Upper lobe of right lung (tissue), 1 donor: ENCODE results near the gene RBBP4. TPM values are rescaled to one million over a fixed set of nuclear protein-coding genes. Genes with fewer than 3 reads are reported as not detected.
A peak's percentile ranks its signal among the peaks of the same experiment; 100 is the strongest.

ENCODE experiments used
- ATAC-seq: fragments of 200-7000 bp; cut with Tn5 transposase; one replicate; pipeline ENCODE4 v1.9.1; 2020; ENCODE audit warnings: mild to moderate bottlenecking, moderate library complexity
- DNase-seq: peaks from one replicate; pipeline ENCODE4 v3.0.0-alpha.2; 2020
- H3K27ac ChIP-seq: fragments of 200-600 bp; one replicate; pipeline ENCODE4 v1.8.0; 2022
- H3K27me3 ChIP-seq: fragments of 200-600 bp; one replicate; pipeline ENCODE4 v1.8.0; 2022; ENCODE audit warnings: mild to moderate bottlenecking
- H3K36me3 ChIP-seq: fragments of 200-600 bp; one replicate; pipeline ENCODE4 v1.8.0; 2022
- H3K4me1 ChIP-seq: fragments of 200-600 bp; one replicate; pipeline ENCODE4 v1.8.0; 2022
- H3K4me3 ChIP-seq: fragments of 200-600 bp; one replicate; pipeline ENCODE4 v1.8.0; 2022; ENCODE audit warnings: mild to moderate bottlenecking
- H3K9me3 ChIP-seq: fragments of 200-600 bp; one replicate; pipeline ENCODE4 v1.8.0; 2022
- CTCF ChIP-seq: fragments of 200-600 bp; IDR thresholded peaks from one replicate; pipeline ENCODE4 v1.8.0; 2022; ENCODE audit warnings: antibody characterized with exemption
- intact Hi-C: fragments of 100-400 bp; cut with DNase I; formaldehyde crosslinking; loops from one replicate; pipeline ENCODE4 v1.11.0; 2022
- long read RNA-seq: library from polyadenylated mRNA; unstranded; transcript quantifications from one replicate; pipeline ENCODE4 v2.0.0, GENCODE V29; 2021
- total RNA-seq: library from RNA; stranded (reverse); fragmentation: NEBNext Ultra II Directional; extraction: Animal tissue kit (Norgen Biotek cat#: 25700); gene quantifications from one replicate; pipeline ENCODE4 v1.2.1, GENCODE V29; 2021
- donor health status: DM: no; HTN: yes; CAD: no; lungs with severe emphysema.

The RBBP4 gene
- 156 TPM for total RNA-seq
- long read RNA-seq, full-length matches to known transcripts: 151 of 175 reads
- long read RNA-seq, partial matches to known transcripts: 3 of 175 reads
- long read RNA-seq, other reads (novel, unspliced or antisense): 21 of 175 reads

GRCh38 chr1:32650752-32651460 lies at the start of gene RBBP4:
Gene RBBP4, plus strand, starts transcription at chr1:32651208. Its CDS starts 99 bp downstream, at chr1:32651307.
- Histone ChIP-seq H3K27ac (peak within 1 kb of the TSS; percentile 98), H3K4me3 (peak within 1 kb of the TSS; percentile 86), H3K27me3 (no peaks in the 10 kb centered on the region), H3K9me3 (no peaks in the 10 kb centered on the region), H3K4me1 (peaks cover 38% of the 10 kb centered on the region), H3K36me3 (peaks cover 32% of the 10 kb centered on the region)
- DNase-seq: peak; percentile 99
- no peak for TF ChIP-seq CTCF
- intact Hi-C loops: no loop called here
- peak; percentile 97 for ATAC-seq

GRCh38 chr1:32605711-32606424 lies 45.1 kb upstream of the RBBP4 start:
- no peak for TF ChIP-seq CTCF
- Histone ChIP-seq H3K4me1 (no peaks in the 10 kb centered on the region), H3K27me3 (no peaks in the 10 kb centered on the region), H3K36me3 (no peaks in the 10 kb centered on the region), H3K4me3 (no peak overlapping the region), H3K9me3 (no peaks in the 10 kb centered on the region), H3K27ac (no peak overlapping the region)
- ATAC-seq: peak; percentile 12
- intact Hi-C loops: no loop called here
- no peak for DNase-seq

DNA sequence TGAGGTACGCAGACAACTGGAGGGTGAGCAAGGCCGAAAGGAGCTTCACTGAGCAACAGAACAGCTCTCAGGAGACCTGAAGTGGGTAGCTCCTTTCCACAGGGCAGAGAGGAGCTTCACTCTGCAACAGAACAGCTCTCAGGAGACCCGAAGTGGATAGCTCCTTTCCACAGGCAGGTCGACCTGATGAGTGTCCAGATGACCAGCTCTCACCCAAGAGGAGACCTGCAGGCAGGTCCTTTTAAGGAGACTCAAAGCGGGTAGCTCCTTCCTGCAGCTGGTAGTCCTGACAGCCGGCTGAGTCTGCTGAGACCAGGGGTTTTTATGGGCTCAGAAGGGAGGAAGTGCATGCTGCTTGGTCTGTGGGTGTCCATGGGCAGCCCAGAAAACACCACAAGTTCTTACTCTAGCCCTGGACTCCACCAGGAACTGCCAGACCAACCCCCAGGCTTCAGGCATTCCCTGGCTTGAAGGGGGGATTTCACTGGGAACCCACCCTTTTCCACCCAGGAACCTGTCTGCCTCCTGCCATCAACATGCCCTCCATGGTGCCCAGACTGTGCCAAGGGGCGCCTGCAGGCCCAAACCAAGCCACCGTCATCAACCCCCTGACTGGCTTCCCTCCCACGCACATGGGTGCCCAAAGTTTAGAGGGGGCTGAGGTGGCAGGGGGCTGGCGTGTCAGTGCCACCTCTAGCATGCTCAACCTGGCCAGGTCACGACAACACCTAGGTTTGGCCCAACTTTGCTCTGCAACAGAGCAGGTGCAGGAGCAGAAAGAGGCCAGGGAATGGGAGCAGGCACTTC lies 44.2 kb upstream of the RBBP4 start:
- no peak for TF ChIP-seq CTCF
- H3K27ac ChIP-seq: no peak overlapping the region
- H3K4me1 ChIP-seq: peaks cover under 1% of the 10 kb centered on the region
- H3K4me3 ChIP-seq: no peak overlapping the region
- no peaks in the 10 kb centered on the region for H3K9me3 ChIP-seq
- no peak for ATAC-seq
- H3K36me3 ChIP-seq: no peaks in the 10 kb centered on the region
- intact Hi-C loops: no loop called here
- H3K27me3 ChIP-seq: no peaks in the 10 kb centered on the region
- DNase-seq: no peak

GRCh38 chr1:32609180-32609579 lies 41.8 kb upstream of the RBBP4 start:
- no peak overlapping the region for H3K4me3 ChIP-seq
- DNase-seq (no peak), ATAC-seq (no peak)
- intact Hi-C loops: no loop called here
- peaks cover 10% of the 10 kb centered on the region for H3K4me1 ChIP-seq
- H3K9me3 ChIP-seq: no peaks in the 10 kb centered on the region
- no peaks in the 10 kb centered on the region for H3K36me3 ChIP-seq
- no peak overlapping the region for H3K27ac ChIP-seq
- no peaks in the 10 kb centered on the region for H3K27me3 ChIP-seq
- TF ChIP-seq CTCF: no peak

- no peak for DNase-seq
- intact Hi-C loops: no loop called here
- no peak for ATAC-seq
- H3K9me3 ChIP-seq: no peaks in the 10 kb centered on the region
- H3K27me3 ChIP-seq: no peaks in the 10 kb centered on the region
- no peak overlapping the region for H3K27ac ChIP-seq
- H3K4me3 ChIP-seq: peak overlapping the region; percentile 60
- H3K4me1 ChIP-seq: peaks cover 10% of the 10 kb centered on the region
- no peak for TF ChIP-seq CTCF
- no peaks in the 10 kb centered on the region for H3K36me3 ChIP-seq
Observed at GRCh38 chr1:32611859-32612188, 39.2 kb upstream of the RBBP4 start.
